Natural killer cell treated with Interleukin-12 subunit alpha and Interleukin-12 subunit beta and Interleukin-15 and Interleukin-18, amount 100 ng/mL, for 72 hours (primary cell): ENCODE results near the gene JUN. TPM values are rescaled to one million over a fixed set of nuclear protein-coding genes. Genes with fewer than 3 reads are reported as not detected.

Experiments
- ATAC-seq, 2 donors: fragments of 150-1000 bp; cut with Tn5 transposase in 1 of 2; sonication (Bioruptor Pico), chemical (Tn5 transposase) in 1 of 2; 2 replicates each; pipeline ENCODE4 v1.10.0; 2021
- DNase-seq: peaks from one replicate; pipeline ENCODE4 v3.0.0; 2022; ENCODE audit warnings: low spot score
- H3K27ac Mint-ChIP-seq, 2 donors: 1 replicate in 1 of 2; 2 replicates in 1 of 2; pipeline ENCODE4 v1.8.0; 2022; ENCODE audit warnings: mixed read lengths in 2 of 2, mild to moderate bottlenecking in 1 of 2, moderate library complexity in 1 of 2
- H3K27me3 Mint-ChIP-seq, 2 donors: 1 replicate in 1 of 2; 2 replicates in 1 of 2; pipeline ENCODE4 v1.8.0; 2022; ENCODE audit warnings: mixed read lengths in 2 of 2
- H3K36me3 Mint-ChIP-seq: one replicate; pipeline ENCODE4 v1.8.0; 2022; ENCODE audit warnings: mixed read lengths
- H3K4me1 Mint-ChIP-seq, 2 donors: 1 replicate in 1 of 2; 2 replicates in 1 of 2; pipeline ENCODE4 v1.8.0; 2022; ENCODE audit warnings: low read depth in 2 of 2, mixed read lengths in 2 of 2, mild to moderate bottlenecking in 1 of 2
- H3K4me3 Mint-ChIP-seq: one replicate; pipeline ENCODE4 v1.8.0; 2022; ENCODE audit warnings: mixed read lengths
- H3K9me3 Mint-ChIP-seq: 2 replicates; pipeline ENCODE4 v1.8.0; 2022; ENCODE audit warnings: mixed read lengths
- total RNA-seq, 2 donors: library from RNA; stranded (reverse); gene quantifications; one replicate each; pipeline ENCODE4 v1.2.3, GENCODE V29; 2022

The JUN gene
- total RNA-seq, 2 donors from 2014 or later: 62.2 to 90.1 TPM

DNA sequence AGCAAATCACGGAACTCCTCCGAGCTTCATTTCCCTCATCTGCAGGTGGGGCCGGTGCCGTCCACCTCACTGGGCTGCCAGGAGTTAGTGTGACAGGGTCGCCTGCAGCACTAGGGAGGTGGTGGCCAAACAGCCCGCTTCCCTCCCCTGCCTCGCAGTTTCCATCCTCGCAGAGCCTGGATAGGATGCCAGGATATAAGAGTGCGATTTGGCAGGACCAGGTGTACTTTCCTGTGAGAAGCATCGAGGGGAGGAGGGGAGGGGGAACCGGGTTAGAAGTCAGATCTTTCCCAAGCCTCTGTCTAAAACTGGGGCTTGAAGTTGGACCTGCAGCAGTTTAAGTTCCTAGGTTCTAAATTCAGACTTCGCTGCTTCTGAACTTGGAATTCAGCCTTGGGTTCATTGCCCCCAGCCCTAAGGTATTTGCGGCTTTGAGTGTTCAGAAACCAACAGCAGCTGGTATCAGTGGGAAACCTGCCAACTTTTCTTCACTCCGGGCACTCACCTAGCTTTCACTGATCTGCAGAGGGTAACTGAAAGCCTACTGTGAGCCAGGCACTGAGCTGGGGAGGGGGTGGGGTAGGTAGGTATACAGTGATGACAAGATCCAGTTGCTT, 1.7 kb upstream of the JUN start:
- no peaks in the 10 kb centered on the region for H3K27me3 Mint-ChIP-seq
- DNase-seq (no peak), ATAC-seq (no peak)
- H3K9me3 Mint-ChIP-seq: peaks cover 3% of the 10 kb centered on the region
- peak overlapping the region; percentile 87 to 90 for H3K27ac Mint-ChIP-seq
- peaks cover 24% of the 10 kb centered on the region for H3K36me3 Mint-ChIP-seq
- H3K4me3 Mint-ChIP-seq: peak overlapping the region; percentile 96
- H3K4me1 Mint-ChIP-seq: peaks cover 25% of the 10 kb centered on the region in 2 donors

DNA sequence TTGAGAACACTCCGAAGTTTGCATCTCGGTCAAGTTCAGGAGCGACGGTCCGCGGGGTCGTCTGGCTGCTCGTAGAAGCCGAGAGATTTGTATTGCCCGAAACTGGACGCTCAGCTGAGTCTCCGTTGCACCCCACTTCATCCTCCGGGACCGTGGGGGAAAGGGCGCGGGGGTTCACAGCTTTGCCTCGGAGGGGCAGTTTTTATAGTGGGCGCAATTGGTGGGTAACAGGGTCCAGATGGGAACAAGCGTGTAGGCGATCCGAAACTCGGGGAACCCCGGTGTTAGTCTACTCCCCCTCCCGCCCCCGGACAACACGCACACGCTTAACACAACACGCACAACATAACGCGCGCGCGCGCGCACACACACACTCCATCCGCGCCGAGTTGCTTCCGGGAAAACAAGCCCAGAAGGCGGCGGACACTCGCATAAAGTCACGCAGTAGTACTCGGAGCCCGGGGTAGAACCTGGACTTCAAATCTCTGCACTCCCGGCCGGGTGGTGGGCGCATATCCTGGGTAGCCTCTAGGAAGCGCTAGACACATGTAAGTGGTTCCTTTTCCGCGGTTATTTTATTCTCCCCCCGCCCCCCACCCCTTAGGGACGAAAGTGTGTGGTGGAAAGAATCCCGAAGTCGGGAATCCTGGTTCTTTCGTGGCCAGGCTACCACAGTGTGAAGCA, 1.1 kb upstream of the JUN start:
- peaks cover 25 to 31% of the 10 kb centered on the region in 2 donors for H3K4me1 Mint-ChIP-seq
- DNase-seq (peak; percentile 94), ATAC-seq (peak; percentile 9 to 37)
- H3K27me3 Mint-ChIP-seq: no peaks in the 10 kb centered on the region
- H3K36me3 Mint-ChIP-seq: peaks cover 24% of the 10 kb centered on the region
- H3K27ac Mint-ChIP-seq: peak overlapping the region; percentile 87 to 90
- peak overlapping the region; percentile 96 for H3K4me3 Mint-ChIP-seq
- H3K9me3 Mint-ChIP-seq: peaks cover 3% of the 10 kb centered on the region

DNA sequence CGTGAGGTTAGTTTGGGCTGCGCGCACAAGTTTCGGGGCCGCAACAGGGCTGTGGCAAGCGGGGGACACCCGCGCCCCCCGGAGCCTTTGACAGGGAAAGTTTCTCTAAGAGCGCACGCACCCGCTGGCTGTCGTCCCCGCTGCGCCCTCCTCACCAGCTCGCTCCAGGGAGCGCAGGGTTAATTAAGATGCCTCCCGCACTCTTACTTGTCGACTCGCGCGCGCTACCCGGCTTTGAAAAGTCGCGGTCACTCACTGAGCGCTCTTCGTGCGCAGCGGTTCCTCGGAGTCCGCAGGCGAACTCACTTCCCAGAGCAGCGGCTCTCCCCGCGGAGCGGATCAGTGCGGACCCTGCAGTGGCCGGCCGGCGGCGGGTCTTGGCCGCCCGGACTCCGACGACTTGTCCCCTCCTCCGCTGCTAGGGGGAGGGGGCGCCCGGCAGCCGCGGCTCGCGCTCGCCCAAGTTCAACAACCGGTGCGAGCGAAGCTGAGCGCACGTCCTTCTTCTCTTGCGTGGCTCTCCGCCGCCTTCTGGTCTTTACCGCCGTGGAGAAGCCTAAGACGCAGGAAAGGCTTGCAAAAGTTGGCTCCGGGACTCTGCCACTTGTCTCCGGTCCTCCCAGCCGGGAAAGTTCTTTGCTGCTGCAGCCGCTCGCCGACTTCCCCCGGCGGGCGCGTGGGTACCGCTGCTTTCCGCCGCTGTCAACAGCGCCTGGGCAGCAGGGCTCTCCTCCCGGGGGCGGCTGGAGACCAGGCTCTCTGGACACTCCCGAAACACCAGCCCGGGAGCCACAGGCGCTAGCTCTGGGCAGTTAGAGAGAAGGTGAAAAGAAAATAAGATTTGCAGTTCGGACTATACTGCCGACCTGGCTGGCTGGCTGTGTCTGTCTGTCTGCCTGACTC, 506 bp downstream of the JUN start:
- Mint-ChIP-seq H3K4me1 (peaks cover 25 to 28% of the 10 kb centered on the region in 2 donors), H3K4me3 (peak overlapping the region; percentile 96), H3K36me3 (peaks cover 22% of the 10 kb centered on the region), H3K9me3 (peaks cover 3% of the 10 kb centered on the region), H3K27me3 (peaks cover 0 to 2% of the 10 kb centered on the region in 2 donors), H3K27ac (peak overlapping the region; percentile 87 to 90)
- ATAC-seq: peak; percentile 0 to 1
- peak; percentile 66 for DNase-seq

DNA sequence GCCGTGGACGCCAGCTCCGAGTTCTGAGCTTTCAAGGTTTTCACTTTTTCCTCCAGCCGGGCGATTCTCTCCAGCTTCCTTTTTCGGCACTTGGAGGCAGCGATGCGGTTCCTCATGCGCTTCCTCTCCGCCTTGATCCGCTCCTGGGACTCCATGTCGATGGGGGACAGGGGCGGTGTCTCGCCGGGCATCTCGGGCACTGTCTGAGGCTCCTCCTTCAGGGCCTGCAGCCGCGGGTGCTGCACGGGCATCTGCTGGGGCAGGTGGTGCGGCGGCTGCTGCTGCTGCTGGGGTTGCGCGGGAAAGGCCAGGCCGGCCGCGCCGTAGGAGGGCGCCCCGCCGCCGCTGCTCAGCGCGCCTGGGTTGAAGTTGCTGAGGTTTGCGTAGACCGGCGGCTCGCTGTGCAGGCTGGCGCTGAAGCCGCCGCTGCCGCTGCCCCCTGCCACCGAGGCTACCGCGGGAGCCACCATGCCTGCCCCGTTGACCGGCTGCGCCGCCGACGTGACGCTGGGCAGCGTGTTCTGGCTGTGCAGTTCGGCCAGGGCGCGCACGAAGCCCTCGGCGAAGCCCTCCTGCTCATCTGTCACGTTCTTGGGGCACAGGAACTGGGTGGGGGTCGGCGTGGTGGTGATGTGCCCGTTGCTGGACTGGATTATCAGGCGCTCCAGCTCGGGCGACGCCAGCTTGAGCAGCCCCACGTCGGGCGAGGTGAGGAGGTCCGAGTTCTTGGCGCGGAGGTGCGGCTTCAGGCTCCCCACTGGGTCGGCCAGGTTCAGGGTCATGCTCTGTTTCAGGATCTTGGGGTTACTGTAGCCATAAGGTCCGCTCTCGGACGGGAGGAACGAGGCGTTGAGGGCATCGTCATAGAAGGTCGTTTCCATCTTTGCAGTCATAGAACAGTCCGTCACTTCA, 1.4 kb downstream of the JUN start:
- peak overlapping the region; percentile 87 to 90 for H3K27ac Mint-ChIP-seq
- H3K4me1 Mint-ChIP-seq: peaks cover 18 to 26% of the 10 kb centered on the region in 2 donors
- H3K36me3 Mint-ChIP-seq: peaks cover 15% of the 10 kb centered on the region
- no peaks in the 10 kb centered on the region for H3K9me3 Mint-ChIP-seq
- H3K4me3 Mint-ChIP-seq: peak overlapping the region; percentile 96
- peaks cover 0 to 2% of the 10 kb centered on the region in 2 donors for H3K27me3 Mint-ChIP-seq
- peak; percentile 64 for DNase-seq
- no peak for ATAC-seq

DNA sequence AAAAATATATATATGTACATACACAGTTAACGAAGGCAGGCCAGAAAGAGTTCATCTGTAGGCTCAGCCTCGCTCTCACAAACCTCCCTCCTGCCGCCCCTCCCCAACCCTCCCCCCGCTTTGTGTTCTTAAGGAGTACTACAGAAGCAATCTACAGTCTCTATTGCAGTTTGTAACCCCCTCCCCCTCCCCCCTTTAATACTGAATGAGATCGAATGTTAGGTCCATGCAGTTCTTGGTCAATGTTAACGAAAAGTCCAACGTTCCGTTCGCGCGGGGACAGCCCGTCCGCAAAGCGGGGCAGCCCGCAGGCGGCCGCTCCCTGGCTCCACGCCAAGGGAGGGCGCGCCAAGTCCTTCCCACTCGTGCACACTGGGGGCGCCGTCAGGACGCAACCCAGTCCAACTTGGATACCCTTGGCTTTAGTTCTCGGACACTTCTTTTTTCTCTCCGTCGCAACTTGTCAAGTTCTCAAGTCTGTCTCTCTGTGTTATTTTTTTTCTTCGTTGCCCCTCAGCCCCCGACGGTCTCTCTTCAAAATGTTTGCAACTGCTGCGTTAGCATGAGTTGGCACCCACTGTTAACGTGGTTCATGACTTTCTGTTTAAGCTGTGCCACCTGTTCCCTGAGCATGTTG, 2.2 kb downstream of the JUN start:
- DNase-seq (peak; percentile 76), ATAC-seq (no peak)
- Mint-ChIP-seq H3K27ac (peak overlapping the region; percentile 87 to 90), H3K4me1 (peaks cover 13 to 25% of the 10 kb centered on the region in 2 donors), H3K9me3 (no peaks in the 10 kb centered on the region), H3K36me3 (peaks cover 12% of the 10 kb centered on the region), H3K27me3 (peaks cover 0 to 2% of the 10 kb centered on the region in 2 donors), H3K4me3 (peak overlapping the region; percentile 96)

DNA sequence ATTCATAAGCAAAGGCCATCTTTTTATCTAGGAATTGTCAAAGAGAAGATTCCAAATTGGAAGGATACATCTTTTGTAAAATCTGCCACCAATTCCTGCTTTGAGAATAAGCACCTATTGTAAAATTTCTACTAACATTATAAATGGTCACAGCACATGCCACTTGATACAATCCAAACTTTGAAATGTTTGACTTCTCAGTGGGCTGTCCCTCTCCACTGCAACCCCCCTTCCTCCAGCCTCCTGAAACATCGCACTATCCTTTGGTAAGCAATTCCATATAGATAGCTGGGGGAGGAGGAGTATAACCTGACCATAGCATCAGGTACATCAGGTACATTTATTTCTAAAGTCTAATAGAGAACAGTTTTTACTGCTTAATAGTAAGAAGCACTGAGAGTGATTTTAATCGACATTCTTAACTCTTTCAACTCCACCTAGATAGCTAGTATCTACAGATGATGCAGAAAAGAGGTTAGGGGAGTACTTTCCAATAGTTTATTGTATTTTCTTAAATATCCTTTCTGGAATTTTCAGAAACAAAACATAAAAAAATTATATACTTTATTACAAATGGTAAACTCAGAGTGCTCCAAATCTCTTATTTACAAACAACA, 2.9 kb downstream of the JUN start:
- DNase-seq (no peak), ATAC-seq (no peak)
- H3K27ac Mint-ChIP-seq: peak overlapping the region; percentile 11 to 90

DNA sequence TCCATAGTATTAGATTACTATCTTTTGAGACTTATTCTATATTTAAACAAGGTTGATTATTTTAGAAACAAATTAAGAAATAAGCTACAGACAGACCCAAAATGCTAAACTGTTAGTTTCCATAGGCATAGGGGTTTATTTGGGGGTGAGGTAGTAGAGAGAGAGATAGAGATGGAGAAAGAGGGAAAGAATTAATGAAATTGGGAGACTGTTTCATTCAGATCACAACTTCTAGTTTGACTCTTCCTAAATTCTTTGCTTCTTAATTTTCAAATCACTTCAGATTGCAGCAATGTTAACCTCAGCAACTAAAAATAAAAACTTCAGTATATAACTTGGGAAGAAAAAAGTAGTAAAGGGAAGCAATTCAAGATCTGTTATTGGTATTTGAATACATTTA, 3.4 kb downstream of the JUN start:
- Mint-ChIP-seq H3K27ac (peak overlapping the region; percentile 11 to 43), H3K36me3 (peaks cover 12% of the 10 kb centered on the region), H3K9me3 (no peaks in the 10 kb centered on the region), H3K4me3 (peak overlapping the region; percentile 31), H3K27me3 (peaks cover 0 to 2% of the 10 kb centered on the region in 2 donors), H3K4me1 (peaks cover 13 to 22% of the 10 kb centered on the region in 2 donors)
- ATAC-seq: no peak
- no peak for DNase-seq

More for the DNA sequence above, 2.9 kb downstream of the JUN start:
- Mint-ChIP-seq H3K9me3 (no peaks in the 10 kb centered on the region), H3K4me3 (peak overlapping the region; percentile 96), H3K4me1 (peaks cover 13 to 22% of the 10 kb centered on the region in 2 donors), H3K36me3 (peaks cover 12% of the 10 kb centered on the region), H3K27me3 (peaks cover 0 to 2% of the 10 kb centered on the region in 2 donors)

DNA sequence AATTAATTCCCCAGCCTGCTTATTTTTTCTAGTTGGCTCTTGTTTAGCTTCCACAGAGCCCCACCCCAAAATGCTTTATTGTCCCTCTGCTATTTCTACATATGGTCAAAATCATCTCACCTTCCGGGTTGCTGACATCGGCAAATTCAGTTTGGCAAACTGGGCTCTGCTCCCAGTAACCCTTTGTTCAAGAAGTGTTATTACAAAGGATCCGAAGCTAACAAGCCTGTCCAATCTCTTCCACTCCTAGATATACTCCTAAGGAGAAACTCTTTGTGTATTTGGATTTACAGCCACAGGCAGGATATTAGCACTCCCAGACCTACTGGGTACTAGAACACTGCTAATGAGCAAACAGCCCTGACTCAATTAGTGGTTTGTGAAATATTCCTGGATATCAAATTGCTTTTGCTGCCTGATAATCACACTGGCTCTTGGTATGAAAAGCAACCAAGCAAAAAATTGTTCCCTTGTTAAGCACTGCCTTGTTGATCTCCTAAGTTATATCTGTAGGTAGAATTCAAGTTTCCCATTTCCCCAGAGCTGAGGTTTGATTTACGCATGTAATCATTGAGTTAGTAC, 4.0 kb downstream of the JUN start:
- H3K36me3 Mint-ChIP-seq: peaks cover 12% of the 10 kb centered on the region
- H3K9me3 Mint-ChIP-seq: no peaks in the 10 kb centered on the region
- ATAC-seq (no peak), DNase-seq (no peak)
- peak overlapping the region; percentile 31 for H3K4me3 Mint-ChIP-seq
- peak overlapping the region; percentile 11 to 43 for H3K27ac Mint-ChIP-seq
- peaks cover 0 to 2% of the 10 kb centered on the region in 2 donors for H3K27me3 Mint-ChIP-seq
- H3K4me1 Mint-ChIP-seq: peaks cover 13 to 22% of the 10 kb centered on the region in 2 donors

DNA sequence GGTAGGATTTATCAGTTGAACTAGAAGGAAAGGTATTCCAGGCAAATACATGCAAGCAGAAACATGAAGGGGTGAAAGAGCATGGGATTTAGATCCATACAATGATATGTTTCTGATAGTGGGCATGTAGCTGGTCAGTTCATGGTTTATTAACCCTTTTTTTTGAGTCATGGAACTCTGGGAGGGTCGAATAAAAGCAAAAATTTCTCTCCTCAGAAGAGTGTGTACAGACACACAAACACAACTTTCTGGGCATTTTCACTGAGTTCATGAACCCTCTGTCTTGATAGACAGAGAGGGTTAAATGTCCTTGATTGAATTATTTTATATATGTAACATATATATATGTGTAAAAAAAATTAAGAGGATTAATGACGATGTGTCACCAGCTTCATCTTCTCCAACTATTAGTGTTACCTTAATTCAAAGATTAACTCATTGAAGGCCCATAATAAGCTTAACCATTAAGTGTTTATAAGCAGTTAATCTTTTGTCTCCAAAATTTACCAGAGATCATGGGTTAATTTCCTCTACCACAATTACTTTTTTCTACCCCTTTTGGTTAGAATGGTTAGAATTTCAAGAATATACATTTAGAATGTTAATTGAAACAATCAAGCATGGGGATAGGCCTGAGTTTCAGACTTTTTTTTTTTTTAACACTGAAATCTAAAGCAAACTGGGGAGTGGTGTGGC, 4.6 kb downstream of the JUN start:
- ATAC-seq: no peak
- Mint-ChIP-seq H3K36me3 (peaks cover 12% of the 10 kb centered on the region), H3K27me3 (peaks cover 0 to 4% of the 10 kb centered on the region in 2 donors), H3K4me3 (no peak overlapping the region), H3K9me3 (no peaks in the 10 kb centered on the region), H3K4me1 (peaks cover 13 to 22% of the 10 kb centered on the region in 2 donors), H3K27ac (peak overlapping the region in 1 of 2 donors; percentile 43)
- no peak for DNase-seq

DNA sequence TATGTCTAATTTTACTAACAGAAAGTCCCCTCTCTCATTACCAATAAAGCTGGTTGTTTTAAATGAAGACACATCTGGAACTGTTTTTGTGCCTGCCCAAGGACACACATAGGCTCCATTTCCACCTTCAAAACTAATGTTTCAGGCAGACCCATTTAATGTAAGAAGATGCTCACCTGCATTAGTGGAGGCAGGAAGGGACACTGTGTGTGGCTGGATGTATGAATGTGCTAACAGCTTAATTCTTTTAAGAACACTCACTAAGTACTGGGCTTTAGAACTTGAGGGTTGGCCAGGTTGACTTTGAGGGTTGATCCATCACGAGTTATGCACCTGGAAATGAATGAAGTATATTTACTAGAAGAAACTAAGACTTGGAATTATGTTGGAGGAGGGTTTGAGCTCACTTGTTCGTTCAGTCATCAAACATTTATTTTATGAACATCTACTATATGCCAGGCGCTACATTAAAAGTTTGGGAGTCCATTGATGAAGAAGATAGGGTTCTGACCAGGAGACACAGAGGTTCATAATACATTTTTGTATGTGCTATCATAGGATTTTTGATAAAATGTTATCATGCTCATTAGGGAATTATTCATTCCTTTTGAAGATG, 5.4 kb downstream of the JUN start:
- Mint-ChIP-seq H3K36me3 (peaks cover 12% of the 10 kb centered on the region), H3K27me3 (peaks cover 0 to 4% of the 10 kb centered on the region in 2 donors), H3K9me3 (no peaks in the 10 kb centered on the region), H3K4me1 (peaks cover 15 to 17% of the 10 kb centered on the region in 2 donors), H3K27ac (no peak overlapping the region), H3K4me3 (no peak overlapping the region)
- ATAC-seq (no peak), DNase-seq (no peak)

DNA sequence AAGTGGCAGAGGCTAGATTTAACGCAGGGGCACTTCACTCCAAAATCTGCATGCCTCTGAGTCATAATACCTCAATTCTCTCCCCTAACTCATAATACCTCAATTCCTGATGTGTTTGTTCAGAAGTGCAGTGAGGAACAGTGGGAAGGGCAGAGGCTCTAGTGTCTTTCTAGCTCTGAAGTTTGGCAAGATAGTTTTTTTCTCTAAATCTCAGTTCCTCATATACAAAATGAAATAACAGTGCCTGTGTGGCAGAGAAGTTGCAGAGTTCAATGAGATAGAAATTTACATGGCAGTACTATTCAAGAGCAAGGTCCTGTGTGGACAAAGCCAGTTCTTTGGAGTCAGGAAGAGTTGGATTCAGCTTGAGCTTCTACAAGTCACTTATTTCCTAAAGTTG, 9.8 kb downstream of the JUN start:
- DNase-seq (no peak), ATAC-seq (no peak)
- no peaks in the 10 kb centered on the region for H3K36me3 Mint-ChIP-seq
- H3K27me3 Mint-ChIP-seq: peaks cover 0 to 4% of the 10 kb centered on the region in 2 donors
- H3K27ac Mint-ChIP-seq: peak overlapping the region in 1 of 2 donors; percentile 33
- H3K4me1 Mint-ChIP-seq: peaks cover 0 to 6% of the 10 kb centered on the region in 2 donors
- H3K4me3 Mint-ChIP-seq: no peak overlapping the region
- H3K9me3 Mint-ChIP-seq: no peaks in the 10 kb centered on the region
